HCT116 (cell line): Measurements from ENCODE around the gene CACNA2D2.

ENCODE experiments used
- EGR1 ChIP-seq: IDR thresholded peaks from 2 replicates; pipeline ENCODE4 v1.6.1; 2012; ENCODE audit warnings: low read depth
- EZH2 ChIP-seq: fragments of 200-600 bp; sonication (generic); IDR thresholded peaks from 2 replicates; pipeline ENCODE4 v1.6.1; 2017; ENCODE audit warnings: antibody characterized with exemption, mixed run types
- EZH2phosphoT487 ChIP-seq: fragments of 200-600 bp; IDR thresholded peaks from 2 replicates; pipeline ENCODE4 v1.6.1; 2018; ENCODE audit warnings: antibody characterized with exemption, borderline replicate concordance
- JUND ChIP-seq: IDR thresholded peaks from 2 replicates; pipeline ENCODE4 v1.6.1; 2012
- POLR2A ChIP-seq: IDR thresholded peaks from 2 replicates; pipeline ENCODE4 v1.7.0; 2011; ENCODE audit warnings: borderline replicate concordance; ENCODE audit not compliant: insufficient read depth, insufficient read length; ENCODE audit errors: extremely low read depth
- POLR2AphosphoS5 ChIP-seq: IDR thresholded peaks from 2 replicates; pipeline ENCODE4 v1.6.1; 2011; ENCODE audit warnings: mild to moderate bottlenecking, low read depth, low read length, moderate library complexity
- TF ChIP-seq, protein P1 (sequence below), 3 experiments: fragments of 200-600 bp in 1 of 3; sonication (generic) in 1 of 3; IDR thresholded peaks in 2 of 3; conservative IDR thresholded peaks in 1 of 3; 2 replicates each; pipeline ENCODE4 v1.5.1; 2012 to 2017; ENCODE audit warnings: low read depth in 2 of 3, low read length in 2 of 3, antibody characterized with exemption in 1 of 3, borderline replicate concordance in 1 of 3, control low read depth in 1 of 3, mild to moderate bottlenecking in 1 of 3, mixed read lengths in 1 of 3, mixed run types in 1 of 3, moderate library complexity in 1 of 3; ENCODE audit not compliant: insufficient read depth in 1 of 3
- TF ChIP-seq, protein P2 (sequence below): IDR thresholded peaks from 2 replicates; pipeline ENCODE4 v1.6.1; 2012; ENCODE audit warnings: low read depth
- TF ChIP-seq, protein P3 (sequence below): IDR thresholded peaks from 2 replicates; pipeline ENCODE4 v1.6.1; 2012
- TF ChIP-seq, protein P4 (sequence below): IDR thresholded peaks from 2 replicates; pipeline ENCODE4 v1.6.1; 2011; ENCODE audit warnings: mild to moderate bottlenecking, low read length, moderate library complexity; ENCODE audit not compliant: insufficient replicate concordance; ENCODE audit errors: extremely low read depth
- TF ChIP-seq, protein P5 (sequence below): IDR thresholded peaks from 2 replicates; pipeline ENCODE4 v1.6.1; 2012

DNA sequence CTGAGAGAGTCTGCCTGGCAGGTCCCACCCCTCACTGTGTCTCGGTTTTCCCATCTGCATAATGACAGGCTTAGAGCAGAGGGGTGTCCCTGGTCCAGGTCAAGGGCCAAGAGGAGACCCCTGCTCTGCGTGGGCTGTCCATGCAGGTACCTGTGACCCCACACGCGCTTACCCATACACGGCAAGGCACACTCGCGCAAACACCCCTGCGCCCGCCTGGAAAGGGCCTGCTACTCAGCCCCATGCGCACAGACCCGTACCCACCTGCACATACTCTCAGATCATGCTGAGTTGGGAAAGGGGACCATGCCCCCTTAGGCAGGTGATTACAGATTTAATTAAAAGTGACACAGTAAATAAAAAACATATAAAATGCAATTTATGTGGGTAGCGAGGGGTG is 120.7 kb downstream of the CACNA2D2 start:
- TF ChIP-seq POLR2AphosphoS5 (no peak), EZH2phosphoT487 (no peak), POLR2A (no peak), JUND (no peak), EZH2 (no peak), EGR1 (no peak)
- TF ChIP-seq, protein P1, sequence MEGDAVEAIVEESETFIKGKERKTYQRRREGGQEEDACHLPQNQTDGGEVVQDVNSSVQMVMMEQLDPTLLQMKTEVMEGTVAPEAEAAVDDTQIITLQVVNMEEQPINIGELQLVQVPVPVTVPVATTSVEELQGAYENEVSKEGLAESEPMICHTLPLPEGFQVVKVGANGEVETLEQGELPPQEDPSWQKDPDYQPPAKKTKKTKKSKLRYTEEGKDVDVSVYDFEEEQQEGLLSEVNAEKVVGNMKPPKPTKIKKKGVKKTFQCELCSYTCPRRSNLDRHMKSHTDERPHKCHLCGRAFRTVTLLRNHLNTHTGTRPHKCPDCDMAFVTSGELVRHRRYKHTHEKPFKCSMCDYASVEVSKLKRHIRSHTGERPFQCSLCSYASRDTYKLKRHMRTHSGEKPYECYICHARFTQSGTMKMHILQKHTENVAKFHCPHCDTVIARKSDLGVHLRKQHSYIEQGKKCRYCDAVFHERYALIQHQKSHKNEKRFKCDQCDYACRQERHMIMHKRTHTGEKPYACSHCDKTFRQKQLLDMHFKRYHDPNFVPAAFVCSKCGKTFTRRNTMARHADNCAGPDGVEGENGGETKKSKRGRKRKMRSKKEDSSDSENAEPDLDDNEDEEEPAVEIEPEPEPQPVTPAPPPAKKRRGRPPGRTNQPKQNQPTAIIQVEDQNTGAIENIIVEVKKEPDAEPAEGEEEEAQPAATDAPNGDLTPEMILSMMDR (IDR thresholded peaks at IDR 0.05 in 2 of 3, conservative IDR thresholded peaks at IDR 0.05 in 1 of 3; ENCODE audit: borderline replicate concordance in 1 of 3, insufficient read depth in 1 of 3, low read depth in 2 of 3, low read length in 2 of 3): no peak
- TF ChIP-seq, protein P2, sequence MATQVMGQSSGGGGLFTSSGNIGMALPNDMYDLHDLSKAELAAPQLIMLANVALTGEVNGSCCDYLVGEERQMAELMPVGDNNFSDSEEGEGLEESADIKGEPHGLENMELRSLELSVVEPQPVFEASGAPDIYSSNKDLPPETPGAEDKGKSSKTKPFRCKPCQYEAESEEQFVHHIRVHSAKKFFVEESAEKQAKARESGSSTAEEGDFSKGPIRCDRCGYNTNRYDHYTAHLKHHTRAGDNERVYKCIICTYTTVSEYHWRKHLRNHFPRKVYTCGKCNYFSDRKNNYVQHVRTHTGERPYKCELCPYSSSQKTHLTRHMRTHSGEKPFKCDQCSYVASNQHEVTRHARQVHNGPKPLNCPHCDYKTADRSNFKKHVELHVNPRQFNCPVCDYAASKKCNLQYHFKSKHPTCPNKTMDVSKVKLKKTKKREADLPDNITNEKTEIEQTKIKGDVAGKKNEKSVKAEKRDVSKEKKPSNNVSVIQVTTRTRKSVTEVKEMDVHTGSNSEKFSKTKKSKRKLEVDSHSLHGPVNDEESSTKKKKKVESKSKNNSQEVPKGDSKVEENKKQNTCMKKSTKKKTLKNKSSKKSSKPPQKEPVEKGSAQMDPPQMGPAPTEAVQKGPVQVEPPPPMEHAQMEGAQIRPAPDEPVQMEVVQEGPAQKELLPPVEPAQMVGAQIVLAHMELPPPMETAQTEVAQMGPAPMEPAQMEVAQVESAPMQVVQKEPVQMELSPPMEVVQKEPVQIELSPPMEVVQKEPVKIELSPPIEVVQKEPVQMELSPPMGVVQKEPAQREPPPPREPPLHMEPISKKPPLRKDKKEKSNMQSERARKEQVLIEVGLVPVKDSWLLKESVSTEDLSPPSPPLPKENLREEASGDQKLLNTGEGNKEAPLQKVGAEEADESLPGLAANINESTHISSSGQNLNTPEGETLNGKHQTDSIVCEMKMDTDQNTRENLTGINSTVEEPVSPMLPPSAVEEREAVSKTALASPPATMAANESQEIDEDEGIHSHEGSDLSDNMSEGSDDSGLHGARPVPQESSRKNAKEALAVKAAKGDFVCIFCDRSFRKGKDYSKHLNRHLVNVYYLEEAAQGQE: no peak
- TF ChIP-seq, protein P3, sequence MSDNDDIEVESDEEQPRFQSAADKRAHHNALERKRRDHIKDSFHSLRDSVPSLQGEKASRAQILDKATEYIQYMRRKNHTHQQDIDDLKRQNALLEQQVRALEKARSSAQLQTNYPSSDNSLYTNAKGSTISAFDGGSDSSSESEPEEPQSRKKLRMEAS: no peak
- TF ChIP-seq, protein P4, sequence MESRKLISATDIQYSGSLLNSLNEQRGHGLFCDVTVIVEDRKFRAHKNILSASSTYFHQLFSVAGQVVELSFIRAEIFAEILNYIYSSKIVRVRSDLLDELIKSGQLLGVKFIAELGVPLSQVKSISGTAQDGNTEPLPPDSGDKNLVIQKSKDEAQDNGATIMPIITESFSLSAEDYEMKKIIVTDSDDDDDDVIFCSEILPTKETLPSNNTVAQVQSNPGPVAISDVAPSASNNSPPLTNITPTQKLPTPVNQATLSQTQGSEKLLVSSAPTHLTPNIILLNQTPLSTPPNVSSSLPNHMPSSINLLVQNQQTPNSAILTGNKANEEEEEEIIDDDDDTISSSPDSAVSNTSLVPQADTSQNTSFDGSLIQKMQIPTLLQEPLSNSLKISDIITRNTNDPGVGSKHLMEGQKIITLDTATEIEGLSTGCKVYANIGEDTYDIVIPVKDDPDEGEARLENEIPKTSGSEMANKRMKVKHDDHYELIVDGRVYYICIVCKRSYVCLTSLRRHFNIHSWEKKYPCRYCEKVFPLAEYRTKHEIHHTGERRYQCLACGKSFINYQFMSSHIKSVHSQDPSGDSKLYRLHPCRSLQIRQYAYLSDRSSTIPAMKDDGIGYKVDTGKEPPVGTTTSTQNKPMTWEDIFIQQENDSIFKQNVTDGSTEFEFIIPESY: no peak
- TF ChIP-seq, protein P5, sequence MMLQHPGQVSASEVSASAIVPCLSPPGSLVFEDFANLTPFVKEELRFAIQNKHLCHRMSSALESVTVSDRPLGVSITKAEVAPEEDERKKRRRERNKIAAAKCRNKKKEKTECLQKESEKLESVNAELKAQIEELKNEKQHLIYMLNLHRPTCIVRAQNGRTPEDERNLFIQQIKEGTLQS: no peak
